Endothelial cell of umbilical vein (primary cell): ENCODE measurements around the gene ANGPTL7. TPM values are rescaled to one million over a fixed set of nuclear protein-coding genes. Genes with fewer than 3 reads are reported as not detected.
A peak's percentile ranks its signal among the peaks of the same experiment; 100 is the strongest.

ENCODE experiments used
- BruUV-seq: library from RNA; stranded (reverse); fragments of 400-500 nt; replicated peaks from 2 replicates; lab custom pipeline; 2021; lab: Mats Ljungman, UMichigan
- CTCF ChIA-PET: fragments of 300-600, 350-600 bp; sonication (Branson Sonifier 250); formaldehyde crosslinking; loops from one replicate; lab custom pipeline; 2021; ENCODE audit warnings: antibody characterized with exemption, inconsistent platforms; lab: Charles Lee
- POLR2A ChIA-PET: fragments of 300-600, 350-600 bp; sonication (Branson Sonifier 250); formaldehyde crosslinking; loops from one replicate; lab custom pipeline; 2021; ENCODE audit warnings: antibody characterized with exemption, inconsistent platforms; lab: Charles Lee
- DNase-seq: peaks from one replicate; pipeline ENCODE4 v3.0.0-alpha.2; 2011; ENCODE audit warnings: low read depth, low spot score
- FAIRE-seq: peaks from 2 replicates; lab custom pipeline; 2011; peaks lifted over from hg19 to GRCh38; lab: Jason Lieb, UNC
- H2AFZ ChIP-seq: 2 replicates; pipeline ENCODE4 v1.6.0; 2012; ENCODE audit warnings: low read depth, low read length, control low read depth, inconsistent platforms
- H3K27ac ChIP-seq: 2 replicates; pipeline ENCODE4 v1.5.1; 2011; ENCODE audit warnings: low read depth, mild to moderate bottlenecking, control low read depth, low read length, moderate library complexity; ENCODE audit not compliant: insufficient read depth
- H3K27me3 ChIP-seq, 2 experiments: 2 replicates each; pipeline versions ENCODE4 v1.6.0 to v1.6.1; 2011; ENCODE audit warnings: low read length in 2 of 2, mixed read lengths in 1 of 2; ENCODE audit not compliant: control insufficient read depth in 2 of 2, insufficient read depth in 2 of 2
- H3K36me3 ChIP-seq, 2 experiments: 2 replicates in 1 of 2; 3 replicates in 1 of 2; pipeline ENCODE4 v1.5.1; 2011; ENCODE audit warnings: low read length in 2 of 2, mild to moderate bottlenecking in 1 of 2, moderate library complexity in 1 of 2; ENCODE audit not compliant: control insufficient read depth in 2 of 2, insufficient read depth in 2 of 2; ENCODE audit errors: extremely low read depth in 1 of 2
- H3K4me1 ChIP-seq: 3 replicates; pipeline ENCODE4 v1.5.1; 2011; ENCODE audit warnings: mild to moderate bottlenecking, low read length; ENCODE audit not compliant: control insufficient read depth, insufficient read depth; ENCODE audit errors: extremely low read depth
- H3K4me2 ChIP-seq: 2 replicates; pipeline ENCODE4 v1.6.1; 2011; ENCODE audit warnings: low read length, control low read depth, mixed read lengths; ENCODE audit not compliant: insufficient read depth
- H3K4me3 ChIP-seq, 3 experiments: fragments of 200-600 bp in 1 of 3; sonication (generic), shearing (Covaris generic) in 1 of 3; replicated peaks in 1 of 3; 2 replicates each; pipeline ENCODE4 v1.5.1; 2011 to 2016; ENCODE audit warnings: control low read depth in 3 of 3, low read length in 3 of 3, mild to moderate bottlenecking in 2 of 3, inconsistent platforms in 1 of 3, low read depth in 1 of 3, moderate library complexity in 1 of 3; ENCODE audit not compliant: insufficient read depth in 1 of 3
- H3K79me2 ChIP-seq: 2 replicates; pipeline ENCODE4 v1.6.0; 2012; ENCODE audit warnings: low read length, inconsistent platforms; ENCODE audit not compliant: control insufficient read depth, insufficient read depth
- H3K9ac ChIP-seq: replicated peaks from 2 replicates; pipeline ENCODE3; 2011; ENCODE audit warnings: low read length, control low read depth; ENCODE audit not compliant: insufficient read depth; ENCODE audit errors: extremely low read depth
- H3K9me1 ChIP-seq: replicated peaks from 3 replicates; pipeline ENCODE4 v1.6.0; 2011; ENCODE audit warnings: mild to moderate bottlenecking, low read length; ENCODE audit not compliant: control insufficient read depth, insufficient read depth; ENCODE audit errors: extremely low read depth
- H3K9me3 ChIP-seq: replicated peaks from 2 replicates; pipeline ENCODE4 v1.5.1; 2012; ENCODE audit warnings: low read length, inconsistent platforms; ENCODE audit not compliant: control insufficient read depth, insufficient read depth
- H4K20me1 ChIP-seq: replicated peaks from 2 replicates; pipeline ENCODE3; 2011; ENCODE audit warnings: mild to moderate bottlenecking, low read length; ENCODE audit not compliant: control insufficient read depth, insufficient read depth; ENCODE audit errors: extremely low read depth
- EZH2 ChIP-seq: IDR thresholded peaks from 2 replicates; pipeline ENCODE4 v1.6.1; 2012; ENCODE audit warnings: borderline replicate concordance, low read depth, mild to moderate bottlenecking, moderate library complexity, low read length, inconsistent platforms; ENCODE audit not compliant: severe bottlenecking
- FOS ChIP-seq: IDR thresholded peaks from 2 replicates; pipeline ENCODE4 v1.6.1; 2011; ENCODE audit warnings: mild to moderate bottlenecking, low read length, moderate library complexity, borderline replicate concordance; ENCODE audit not compliant: insufficient read depth
- GATA2 ChIP-seq: IDR thresholded peaks from 2 replicates; pipeline ENCODE4 v1.7.0; 2011; ENCODE audit warnings: low read depth, mild to moderate bottlenecking, moderate library complexity, mixed read lengths, low read length; ENCODE audit not compliant: insufficient read length, insufficient read depth
- JUN ChIP-seq: IDR thresholded peaks from 2 replicates; pipeline ENCODE4 v1.6.1; 2011; ENCODE audit warnings: borderline replicate concordance, low read depth; ENCODE audit not compliant: insufficient read length, insufficient read depth
- MYC ChIP-seq: IDR thresholded peaks from one replicate; pipeline ENCODE4 v1.6.1; 2011; ENCODE audit warnings: mild to moderate bottlenecking, low read depth, low read length
- POLR2A ChIP-seq: IDR thresholded peaks from 2 replicates; pipeline ENCODE4 v1.6.1; 2012; ENCODE audit warnings: low read depth, mild to moderate bottlenecking, control low read depth, low read length
- POLR2AphosphoS5 ChIP-seq: IDR thresholded peaks from 2 replicates; pipeline ENCODE4 v1.6.1; 2012; ENCODE audit warnings: low read depth, mild to moderate bottlenecking, control low read depth, low read length, moderate library complexity; ENCODE audit not compliant: insufficient read depth
- dilution Hi-C: fragments of 300-500 bp; cut with MboI; formaldehyde crosslinking; loops from one replicate; pipeline ENCODE4 v1.15.0; 2019; ENCODE audit warnings: low sequenced_read_pairs; ENCODE audit not compliant: extremely low pct_ligation_motif_present
- intact Hi-C: fragments of 100-400 bp; cut with micrococcal nuclease; formaldehyde crosslinking; loops from one replicate; pipeline ENCODE4 v1.10.0; 2022
- polyA plus RNA-seq, 4 experiments: library from polyadenylated mRNA; depleted of rRNA in 3 of 4; stranded (reverse) in 3 of 4; unstranded in 1 of 4; fragments of >200 nt; gene quantifications; 2 replicates each; pipeline versions ENCODE4 v1.2.1 to v1.2.3, GENCODE V29; 2011 to 2012; ENCODE audit warnings: missing spikeins in 1 of 4
- total RNA-seq: library from RNA; stranded (reverse); gene quantifications from 2 replicates; pipeline ENCODE4 v1.2.3, GENCODE V29; 2021
- TF ChIP-seq, protein P1 (sequence below): IDR thresholded peaks from 2 replicates; pipeline ENCODE4 v1.6.1; 2011; ENCODE audit not compliant: insufficient read depth, insufficient read length
- TF ChIP-seq, protein P2 (sequence below), 2 donors: IDR thresholded peaks; 1 replicate in 1 of 2; 2 replicates in 1 of 2; pipeline ENCODE4 v1.5.1; 2011; ENCODE audit warnings: low read length in 2 of 2, mild to moderate bottlenecking in 2 of 2, moderate library complexity in 2 of 2, control low read depth in 1 of 2, inconsistent platforms in 1 of 2, low read depth in 1 of 2; ENCODE audit not compliant: insufficient read depth in 1 of 2; ENCODE audit errors: extremely low read depth in 1 of 2

Gene ANGPTL7
- total and polyA plus RNA-seq, 2 donors (not counting 3 experiments of a cell fraction or from before 2014, with no cell fraction given): not detected

DNA sequence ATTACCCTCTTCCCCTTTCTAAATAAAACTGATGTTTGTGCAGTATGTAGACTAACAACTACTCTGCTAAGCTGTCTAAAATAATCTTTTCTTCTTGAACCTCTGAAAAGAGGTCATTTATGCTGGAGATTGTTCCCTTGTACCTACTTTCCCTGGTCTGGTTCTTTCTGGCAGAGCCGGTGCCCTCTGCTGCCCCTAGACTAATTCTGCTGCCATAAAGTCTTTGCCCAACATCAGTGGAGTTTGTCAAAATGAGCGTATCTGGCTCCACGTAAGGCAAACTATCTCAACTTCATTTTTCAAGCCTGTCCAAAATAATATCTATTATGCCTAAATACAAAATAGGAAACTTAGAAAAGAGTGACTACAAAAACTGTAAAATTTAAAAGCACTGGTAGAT lies 30.9 kb upstream of the ANGPTL7 start:
- no TSS peak for BruUV-seq
- H3K9ac ChIP-seq: no peak overlapping the region
- H3K4me2 ChIP-seq: no peak overlapping the region
- no peaks in the 10 kb centered on the region for H4K20me1 ChIP-seq
- DNase-seq (no peak), FAIRE-seq (no peak)
- peaks cover 3% of the 10 kb centered on the region for H3K4me1 ChIP-seq
- H3K27me3 ChIP-seq: no peaks in the 10 kb centered on the region
- CTCF ChIA-PET: interaction anchor here (1.0 to 1.7 kb wide), 3 partner anchors 11 to 505 kb away, joined by 3 to 8 read pairs (median 3); partner anchors contain the start of gene FBXO6
- H3K9me3 ChIP-seq: no peaks in the 10 kb centered on the region
- no peak overlapping the region for H3K27ac ChIP-seq
- no peaks in the 10 kb centered on the region for H3K79me2 ChIP-seq
- TF ChIP-seq POLR2A (no peak), EZH2 (no peak), JUN (no peak), GATA2 (no peak)
- intact Hi-C loops: no loop called here
- no peak overlapping the region for H3K4me3 ChIP-seq
- dilution Hi-C loops: no loop called here
- POLR2A ChIA-PET: no interaction called here
- H3K36me3 ChIP-seq: peaks cover 0 to 15% of the 10 kb centered on the region in 2 experiments
- no peaks in the 10 kb centered on the region for H3K9me1 ChIP-seq
- H2AFZ ChIP-seq: no peak overlapping the region

DNA sequence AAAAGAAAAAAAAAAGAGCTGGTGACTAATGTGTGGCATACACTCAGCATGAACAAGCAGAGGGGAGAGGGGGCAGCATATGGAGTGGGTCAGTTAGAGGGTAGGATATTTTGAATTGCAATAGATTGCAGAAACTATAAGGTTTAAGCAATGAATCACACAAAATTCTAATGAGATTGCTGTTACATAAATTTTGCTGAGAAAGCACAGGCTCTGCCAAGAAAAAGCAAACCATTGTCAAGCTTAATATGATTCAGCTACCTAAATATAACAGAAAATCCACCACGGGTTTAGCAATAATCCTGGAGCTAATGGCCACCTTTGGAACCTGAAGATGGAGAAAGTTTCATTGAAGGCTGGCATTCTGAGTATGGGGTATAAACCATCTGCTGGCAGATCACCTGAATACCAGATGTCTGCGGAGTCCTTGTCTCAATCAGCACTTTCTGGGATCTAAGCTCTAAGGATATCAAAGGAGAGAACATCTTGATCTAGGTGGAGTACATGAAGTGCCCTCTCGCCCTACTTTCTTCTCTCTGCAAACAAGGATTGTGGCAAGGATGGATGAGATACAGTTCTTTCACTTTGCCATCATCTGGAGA lies 30.3 kb upstream of the ANGPTL7 start:
- DNase-seq: peak; percentile 45
- Histone ChIP-seq H3K27ac (no peak overlapping the region), H3K9me3 (no peaks in the 10 kb centered on the region), H4K20me1 (no peaks in the 10 kb centered on the region), H3K4me1 (peaks cover 3% of the 10 kb centered on the region), H3K9me1 (no peaks in the 10 kb centered on the region), H3K27me3 (no peaks in the 10 kb centered on the region), H3K4me3 (no peak overlapping the region), H2AFZ (no peak overlapping the region), H3K79me2 (no peaks in the 10 kb centered on the region), H3K36me3 (peaks cover 0 to 15% of the 10 kb centered on the region in 2 experiments), H3K9ac (no peak overlapping the region), H3K4me2 (no peak overlapping the region)
- dilution Hi-C loops: no loop called here
- BruUV-seq: no TSS peak
- ChIA-PET POLR2A (no interaction called here), CTCF (interaction anchor here (1.0 to 1.7 kb wide), 3 partner anchors 15 to 505 kb away, joined by 3 to 8 read pairs (median 3); partner anchors contain the start of gene FBXO6)
- no peak for FAIRE-seq
- intact Hi-C loops: no loop called here
- TF ChIP-seq EZH2 (no peak), POLR2AphosphoS5 (no peak), MYC (no peak), JUN (no peak), POLR2A (no peak), GATA2 (no peak), FOS (peak; percentile 53)
- TF ChIP-seq, protein P1, sequence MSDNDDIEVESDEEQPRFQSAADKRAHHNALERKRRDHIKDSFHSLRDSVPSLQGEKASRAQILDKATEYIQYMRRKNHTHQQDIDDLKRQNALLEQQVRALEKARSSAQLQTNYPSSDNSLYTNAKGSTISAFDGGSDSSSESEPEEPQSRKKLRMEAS: no peak
- TF ChIP-seq, protein P2, sequence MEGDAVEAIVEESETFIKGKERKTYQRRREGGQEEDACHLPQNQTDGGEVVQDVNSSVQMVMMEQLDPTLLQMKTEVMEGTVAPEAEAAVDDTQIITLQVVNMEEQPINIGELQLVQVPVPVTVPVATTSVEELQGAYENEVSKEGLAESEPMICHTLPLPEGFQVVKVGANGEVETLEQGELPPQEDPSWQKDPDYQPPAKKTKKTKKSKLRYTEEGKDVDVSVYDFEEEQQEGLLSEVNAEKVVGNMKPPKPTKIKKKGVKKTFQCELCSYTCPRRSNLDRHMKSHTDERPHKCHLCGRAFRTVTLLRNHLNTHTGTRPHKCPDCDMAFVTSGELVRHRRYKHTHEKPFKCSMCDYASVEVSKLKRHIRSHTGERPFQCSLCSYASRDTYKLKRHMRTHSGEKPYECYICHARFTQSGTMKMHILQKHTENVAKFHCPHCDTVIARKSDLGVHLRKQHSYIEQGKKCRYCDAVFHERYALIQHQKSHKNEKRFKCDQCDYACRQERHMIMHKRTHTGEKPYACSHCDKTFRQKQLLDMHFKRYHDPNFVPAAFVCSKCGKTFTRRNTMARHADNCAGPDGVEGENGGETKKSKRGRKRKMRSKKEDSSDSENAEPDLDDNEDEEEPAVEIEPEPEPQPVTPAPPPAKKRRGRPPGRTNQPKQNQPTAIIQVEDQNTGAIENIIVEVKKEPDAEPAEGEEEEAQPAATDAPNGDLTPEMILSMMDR (IDR thresholded peaks at IDR 0.05; ENCODE audit: extremely low read depth in 1 of 2, insufficient read depth in 1 of 2, low read depth in 1 of 2, low read length in 2 of 2): no peak
